Suppressor macrophage treated with lipopolysaccharide for 4 hours (primary cell): ENCODE data around the gene COLEC12.

Experiments
- DNase-seq: peaks from one replicate; pipeline ENCODE4 v3.0.0-alpha.2; 2020

The COLEC12 gene

GRCh38 chr18:500632-501405 is at the start of gene COLEC12:
COLEC12 (minus strand) TSS chr18:500701; CDS start chr18:500514, 187 bp downstream.
- DNase-seq: peak; percentile 26

- no peak for DNase-seq
These were observed 49.5 kb upstream of the COLEC12 start for GRCh38 chr18:549967-550366.

GRCh38 chr18:543447-544078 is 43.1 kb upstream of the COLEC12 start:
- no peak for DNase-seq

- no peak for DNase-seq
These were observed 33.6 kb upstream of the COLEC12 start for GRCh38 chr18:533995-534601.

GRCh38 chr18:532632-533031 is 32.1 kb upstream of the COLEC12 start:
- DNase-seq: no peak

GRCh38 chr18:532018-532417 is 31.5 kb upstream of the COLEC12 start:
- DNase-seq: no peak

GRCh38 chr18:527146-527545 is 26.6 kb upstream of the COLEC12 start:
- DNase-seq: no peak

GRCh38 chr18:526681-527080 is 26.2 kb upstream of the COLEC12 start:
- DNase-seq: no peak

GRCh38 chr18:525036-525797 is 24.7 kb upstream of the COLEC12 start:
- peak; percentile 30 for DNase-seq

GRCh38 chr18:524466-524865 is 24.0 kb upstream of the COLEC12 start:
- peak; percentile 33 for DNase-seq

- no peak for DNase-seq
These were observed 23.1 kb upstream of the COLEC12 start for GRCh38 chr18:523561-523960.

- peak; percentile 88 for DNase-seq
These were observed 18.7 kb upstream of the COLEC12 start for GRCh38 chr18:519019-519879.

GRCh38 chr18:518081-518480 is 17.6 kb upstream of the COLEC12 start:
- DNase-seq: no peak

- DNase-seq: no peak
These were observed 15.3 kb upstream of the COLEC12 start for GRCh38 chr18:515838-516237.

GRCh38 chr18:515156-515815 is 14.8 kb upstream of the COLEC12 start:
- DNase-seq: no peak

- no peak for DNase-seq
These were observed 13.5 kb upstream of the COLEC12 start for GRCh38 chr18:513826-514530.

- DNase-seq: no peak
These were observed 12.5 kb upstream of the COLEC12 start for GRCh38 chr18:512957-513356.

- no peak for DNase-seq
These were observed 8.3 kb upstream of the COLEC12 start for GRCh38 chr18:508835-509234.

GRCh38 chr18:507636-508035 is 7.1 kb upstream of the COLEC12 start:
- no peak for DNase-seq

- DNase-seq: no peak
These were observed 6.3 kb upstream of the COLEC12 start for GRCh38 chr18:506801-507200.

GRCh38 chr18:506264-506663 is 5.8 kb upstream of the COLEC12 start:
- DNase-seq: no peak
